Measurements from ENCODE around the gene FBLN7.

GRCh38 chr2:112153501-112153900 is 15.3 kb downstream of the FBLN7 start:
- TF ChIP-seq GATA3 (IDR thresholded peaks at IDR 0.05; ENCODE audit: low read depth, low read length) (no peak), GATA2 (IDR thresholded peaks at IDR 0.05; ENCODE audit: low read depth, low read length) (no peak)

Data from SH-SY5Y (cell line).